GM21825 (cell line): ENCODE results near the gene RNU4-1.
"Not testable (repeated sequence)": the region's sequence is repeated elsewhere in the genome, so short reads cannot be mapped to it uniquely, and the experiment has no call there.

Source experiments
- ATAC-seq: cut with Tn5 transposase; IDR thresholded peaks from one replicate; pipeline ENCODE4 v1.9.1; 2021; ENCODE audit warnings: mild to moderate bottlenecking, moderate library complexity; ENCODE audit not compliant: unreplicated experiment

RNU4-1 gene

GRCh38 chr12:120259418-120260202 is 33.4 kb downstream of the RNU4-1 start:
- ATAC-seq, result no peak

DNA sequence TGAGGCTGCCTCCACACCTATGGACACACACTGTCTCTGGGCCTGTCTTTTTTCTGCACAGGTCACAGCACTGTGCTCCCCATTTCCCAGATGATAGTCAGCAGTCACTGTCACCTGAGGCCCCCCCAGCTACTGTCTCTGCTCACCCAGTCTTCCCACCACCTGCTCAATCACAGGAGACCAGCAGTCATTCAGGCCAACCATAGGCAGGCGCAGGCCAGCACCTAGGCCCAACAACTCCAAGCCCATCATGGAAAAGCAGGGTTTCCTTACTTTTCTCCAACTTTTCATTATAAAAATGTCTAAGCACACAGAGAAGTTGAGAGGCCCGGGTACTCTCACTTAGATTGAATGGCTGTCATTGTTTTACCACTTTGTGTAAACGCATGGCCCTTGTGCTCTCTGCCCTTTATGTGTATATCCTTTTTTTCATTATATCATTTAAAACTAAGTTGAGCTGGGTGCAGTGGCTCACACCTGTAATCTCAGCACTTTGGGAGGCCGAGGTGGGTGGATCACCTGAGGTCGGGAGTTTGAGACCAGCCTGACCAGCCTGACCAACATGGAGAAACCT is 34.6 kb downstream of the RNU4-1 start:
- no peak for ATAC-seq

GRCh38 chr12:120257041-120257821 is 35.8 kb downstream of the RNU4-1 start:
- ATAC-seq, result no peak

GRCh38 chr12:120254809-120255208 is 38.2 kb downstream of the RNU4-1 start:
- no peak for ATAC-seq

DNA sequence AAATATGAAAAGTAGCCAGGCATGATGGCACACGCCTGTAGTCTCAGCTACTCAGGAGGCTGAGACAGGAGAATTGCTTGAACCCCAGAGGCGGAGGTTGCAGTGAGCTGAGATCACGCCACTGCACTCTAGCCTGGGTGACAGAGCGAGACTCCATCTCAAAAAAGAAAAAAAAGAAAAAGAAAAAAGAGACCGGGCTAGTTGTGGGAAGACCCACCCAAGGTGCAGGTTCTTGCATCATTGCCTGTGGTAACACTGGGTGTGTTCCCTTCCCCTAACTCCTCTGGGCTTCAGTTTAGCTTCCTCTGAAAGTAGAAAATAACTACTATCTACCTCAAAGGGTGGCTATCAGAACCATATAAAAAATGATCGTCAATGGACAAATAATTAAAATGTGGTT is 39.7 kb downstream of the RNU4-1 start:
- not testable (repeated sequence) for ATAC-seq

DNA sequence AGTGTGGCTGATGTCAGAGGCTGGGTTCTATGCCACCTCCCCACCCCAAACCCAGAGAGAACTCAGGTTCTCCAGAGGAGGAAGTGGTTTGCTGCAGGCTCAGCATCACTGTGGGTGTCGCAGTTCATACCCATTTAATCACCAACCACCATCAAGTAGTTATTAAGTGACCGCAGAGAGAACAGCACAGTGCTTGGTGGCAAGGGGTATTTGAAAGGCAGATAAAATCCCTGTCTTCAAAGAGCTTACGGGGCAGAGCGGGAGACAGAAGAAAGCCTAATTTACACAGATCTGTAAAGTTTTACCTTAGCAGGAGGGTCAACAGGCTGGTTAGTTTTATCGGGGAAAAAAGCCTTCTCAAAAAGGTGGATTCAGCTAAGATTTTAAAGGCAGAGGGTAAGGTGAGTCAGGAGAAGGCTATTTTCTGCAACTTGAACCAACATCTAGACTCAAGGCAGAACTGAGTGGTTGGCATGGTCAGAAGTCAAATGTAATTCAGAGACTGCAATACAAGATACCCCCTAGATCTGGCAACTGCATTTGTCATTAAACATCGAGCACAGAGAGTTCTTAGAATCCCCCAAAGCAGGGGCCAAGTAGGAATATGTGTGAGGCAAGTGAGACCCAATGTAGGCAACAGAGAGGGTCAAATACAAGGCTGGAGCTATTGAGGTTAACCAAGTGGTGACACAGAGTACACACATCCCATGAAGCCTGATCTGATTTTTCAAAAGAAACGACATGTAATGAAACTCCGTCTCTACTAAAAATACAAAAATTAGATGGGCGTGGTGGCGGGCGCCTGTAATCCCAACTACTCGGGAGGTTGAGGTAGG is 40.7 kb downstream of the RNU4-1 start:
- ATAC-seq, result no peak

DNA sequence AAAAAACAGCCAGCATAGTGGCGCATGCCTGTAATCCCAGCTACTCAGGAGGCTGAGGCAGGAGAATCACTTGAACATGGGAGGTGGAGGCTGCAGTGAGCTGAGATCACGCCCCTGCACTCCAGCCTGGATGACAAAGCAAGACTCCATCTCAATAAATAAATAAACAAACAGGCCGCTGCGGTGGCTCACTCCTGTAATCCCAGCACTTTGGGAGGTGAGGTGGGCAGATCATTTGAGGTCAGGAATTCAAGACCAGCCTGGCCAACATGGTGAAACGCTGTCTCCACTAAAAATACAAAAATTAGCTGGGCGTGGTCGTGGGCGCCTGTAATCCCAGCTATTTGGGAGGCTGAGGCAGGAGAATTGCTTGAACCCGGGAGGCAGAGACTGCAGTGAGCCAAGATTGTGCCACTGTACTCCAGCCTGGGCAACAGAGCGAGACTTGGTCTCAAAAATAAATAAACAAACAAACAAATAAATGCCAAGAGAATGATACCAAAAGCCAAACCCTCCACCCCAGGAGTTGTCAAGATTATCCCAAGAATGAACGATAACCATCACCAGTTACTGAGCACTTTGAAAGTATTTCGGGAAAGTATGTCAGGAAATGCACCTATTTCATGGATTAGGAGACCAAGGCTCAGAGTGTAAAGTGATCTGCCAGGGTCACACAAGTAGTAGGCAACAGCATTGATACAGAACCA is 41.5 kb downstream of the RNU4-1 start:
- not testable (repeated sequence) for ATAC-seq

DNA sequence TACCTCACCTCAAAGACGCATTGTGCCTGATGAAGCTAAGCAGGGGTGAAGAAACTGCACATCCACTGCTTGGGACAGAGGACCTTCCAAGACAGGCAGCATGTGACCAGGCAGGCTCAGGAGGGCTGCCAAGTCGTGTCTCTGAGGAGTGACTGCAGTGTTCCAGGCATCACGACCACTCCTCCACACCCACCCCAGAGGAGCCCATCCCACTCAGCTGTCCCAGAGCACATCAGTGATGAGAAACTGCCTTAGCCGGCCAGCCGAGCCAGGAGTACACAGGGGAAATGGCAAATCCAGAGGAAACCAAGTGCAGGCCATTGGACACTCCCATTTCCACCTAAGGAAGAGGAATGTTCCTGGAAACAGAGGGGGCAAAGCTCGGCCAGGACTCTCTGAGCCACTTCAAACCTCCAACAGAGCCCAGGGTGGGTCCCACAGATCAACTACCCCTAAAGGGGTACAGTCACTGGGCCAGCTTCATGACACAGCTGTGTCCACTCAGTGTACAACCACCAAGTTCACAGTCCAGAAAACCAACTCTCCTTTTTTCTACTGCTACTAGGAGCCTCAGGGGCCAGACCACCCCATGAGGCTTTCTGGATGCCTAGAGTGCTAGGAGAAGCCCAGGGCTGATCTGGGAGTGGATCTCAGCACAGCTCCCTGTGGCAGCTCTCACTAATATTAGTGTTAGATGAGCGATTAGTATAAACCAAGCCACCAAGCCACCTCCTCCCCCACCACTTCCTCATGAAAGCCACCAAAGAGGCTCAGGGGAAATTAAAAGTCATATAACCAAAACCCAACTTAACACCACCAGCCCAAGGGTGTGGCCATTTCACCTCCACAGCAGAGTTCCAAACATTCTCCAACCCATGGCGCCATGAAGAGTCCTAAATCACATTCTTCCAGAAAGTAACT is 42.9 kb downstream of the RNU4-1 start:
- no peak for ATAC-seq

DNA sequence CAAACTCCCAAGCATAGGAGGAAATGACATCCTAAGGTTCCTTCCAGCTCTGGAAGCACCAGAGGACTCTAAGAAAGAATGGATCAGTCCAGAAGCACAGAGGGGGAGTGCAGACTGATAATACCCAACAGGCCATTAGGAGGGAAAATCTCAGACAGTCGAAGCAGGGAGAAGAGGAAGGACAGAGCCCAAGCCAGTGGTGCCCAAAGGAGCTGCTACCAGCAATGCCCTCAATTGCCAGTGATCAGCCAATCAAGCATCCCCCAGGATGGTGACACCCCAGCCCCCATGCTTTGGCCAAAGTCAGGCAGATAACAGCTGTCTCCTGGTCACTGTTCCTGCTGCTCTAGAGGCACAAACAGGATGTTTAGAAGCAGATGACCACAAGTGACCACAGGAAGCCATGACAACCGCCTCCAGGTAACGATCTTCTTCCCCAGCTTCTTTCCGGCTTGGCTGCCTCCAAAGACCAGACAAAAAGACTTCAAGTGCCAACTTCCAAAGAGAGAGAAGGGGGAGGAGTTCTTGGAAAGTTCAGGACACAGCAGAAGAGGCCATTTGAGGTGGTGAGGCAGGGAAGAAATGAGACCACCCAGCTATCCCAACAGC is 43.7 kb downstream of the RNU4-1 start:
- ATAC-seq, result no peak

GRCh38 chr12:120247621-120248030 is 45.4 kb downstream of the RNU4-1 start:
- no peak for ATAC-seq

DNA sequence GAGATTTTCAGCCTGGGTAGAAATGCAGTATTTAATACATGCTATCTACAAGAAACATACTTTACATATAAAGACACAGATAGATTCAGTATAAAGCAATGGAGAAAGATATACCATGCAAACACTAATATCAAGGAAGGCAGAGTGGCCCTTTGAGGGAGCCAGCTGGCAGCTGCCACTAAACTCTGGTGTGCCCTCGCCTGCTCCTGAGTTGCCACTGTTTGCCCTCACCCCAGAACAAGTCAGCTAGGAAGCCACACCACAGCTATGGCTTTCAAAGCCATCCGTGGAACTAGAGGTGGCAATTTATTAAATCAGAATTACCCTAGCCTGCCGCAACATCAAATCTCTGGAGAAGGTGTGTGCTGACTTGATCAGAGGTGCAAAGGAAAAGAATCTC is 45.9 kb downstream of the RNU4-1 start:
- no peak for ATAC-seq

DNA sequence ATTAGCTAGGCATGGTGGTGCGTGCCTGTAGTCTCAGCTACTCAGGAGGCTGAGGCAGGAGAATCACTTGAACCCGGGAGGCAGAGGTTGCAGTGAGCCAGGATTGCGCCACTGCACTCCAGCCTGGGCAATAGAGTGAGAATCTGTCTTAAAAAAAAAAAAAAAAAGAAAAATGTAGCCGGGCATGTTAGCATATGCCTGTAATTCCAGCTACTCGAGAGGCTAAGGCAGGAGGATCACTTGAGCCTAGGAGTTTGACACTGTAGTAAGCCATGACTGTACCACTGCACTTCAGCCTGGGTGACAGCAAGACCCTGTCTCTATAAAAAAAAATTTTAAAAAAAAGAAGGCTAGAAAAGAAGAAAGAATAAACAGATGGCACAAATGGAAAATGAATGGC is 46.3 kb downstream of the RNU4-1 start:
- not testable (repeated sequence) for ATAC-seq
